Liver (tissue), 9 donors: ENCODE measurements around the gene ALDOA. TPM values are rescaled to one million over a fixed set of nuclear protein-coding genes. Genes with fewer than 3 reads are reported as not detected.

Experiments used
- DNase-seq: peaks from one replicate; pipeline ENCODE4 v3.0.0-alpha.2; 2017; ENCODE audit warnings: low spot score
- H3K27ac ChIP-seq, 2 donors: one replicate each; pipeline ENCODE4 v1.7.0; 2013; ENCODE audit warnings: inconsistent platforms in 2 of 2, low read length in 2 of 2, control low read depth in 1 of 2, low read depth in 1 of 2, mild to moderate bottlenecking in 1 of 2
- H3K27me3 ChIP-seq, 4 donors: one replicate each; pipeline versions ENCODE4 v1.6.1 to v1.7.0; 2013; ENCODE audit warnings: low read length in 3 of 4, inconsistent platforms in 1 of 4, mild to moderate bottlenecking in 1 of 4, moderate library complexity in 1 of 4; ENCODE audit not compliant: control insufficient read depth in 4 of 4, insufficient read depth in 4 of 4
- H3K36me3 ChIP-seq, 4 donors: one replicate each; pipeline versions ENCODE4 v1.6.1 to v1.7.0; 2013; ENCODE audit warnings: low read length in 3 of 4, mild to moderate bottlenecking in 3 of 4, low read depth in 1 of 4, moderate library complexity in 1 of 4; ENCODE audit not compliant: control insufficient read depth in 4 of 4, insufficient read depth in 3 of 4
- H3K4me1 ChIP-seq, 4 donors: one replicate each; pipeline versions ENCODE4 v1.6.1 to v1.7.0; 2013; ENCODE audit warnings: low read length in 3 of 4, mild to moderate bottlenecking in 3 of 4, moderate library complexity in 1 of 4; ENCODE audit not compliant: control insufficient read depth in 4 of 4, insufficient read depth in 4 of 4
- H3K4me3 ChIP-seq, 3 donors: one replicate each; pipeline versions ENCODE4 v1.6.1 to v1.7.0; 2013; ENCODE audit warnings: low read length in 3 of 3, control low read depth in 1 of 3, low read depth in 1 of 3, mild to moderate bottlenecking in 1 of 3
- H3K9ac ChIP-seq, 2 donors: one replicate each; pipeline ENCODE4 v1.7.0; 2013; ENCODE audit warnings: low read length in 2 of 2, mild to moderate bottlenecking in 2 of 2, moderate library complexity in 2 of 2, control low read depth in 1 of 2, low read depth in 1 of 2
- H3K9me3 ChIP-seq, 4 donors: one replicate each; pipeline versions ENCODE4 v1.6.1 to v1.7.0; 2013; ENCODE audit warnings: low read length in 3 of 4; ENCODE audit not compliant: control insufficient read depth in 4 of 4
- ATF3 ChIP-seq: IDR thresholded peaks from 2 replicates; pipeline ENCODE4 v1.6.1; 2016; ENCODE audit warnings: antibody characterized with exemption
- EGR1 ChIP-seq, 2 donors: IDR thresholded peaks; 2 replicates each; pipeline ENCODE4 v1.6.1; 2016 to 2018; ENCODE audit warnings: antibody characterized with exemption in 2 of 2, low read depth in 2 of 2
- FOXA1 ChIP-seq: IDR thresholded peaks from 2 replicates; pipeline ENCODE4 v1.6.1; 2016; ENCODE audit warnings: antibody characterized with exemption
- FOXA2 ChIP-seq: IDR thresholded peaks from 2 replicates; pipeline ENCODE4 v1.6.1; 2016; ENCODE audit warnings: antibody characterized with exemption
- HNF4A ChIP-seq, 2 donors: conservative IDR thresholded peaks; 2 replicates each; pipeline ENCODE4 v1.6.1; 2016; ENCODE audit warnings: antibody characterized with exemption in 2 of 2, mild to moderate bottlenecking in 2 of 2
- HNF4G ChIP-seq: IDR thresholded peaks from 2 replicates; pipeline ENCODE4 v1.6.1; 2016; ENCODE audit warnings: antibody characterized with exemption
- JUND ChIP-seq, 2 donors: IDR thresholded peaks; 2 replicates each; pipeline ENCODE4 v1.6.1; 2016; ENCODE audit warnings: antibody characterized with exemption in 2 of 2
- MAX ChIP-seq: IDR thresholded peaks from 2 replicates; pipeline ENCODE4 v1.6.1; 2016; ENCODE audit warnings: antibody characterized with exemption
- NR2F2 ChIP-seq: IDR thresholded peaks from 2 replicates; pipeline ENCODE4 v1.6.1; 2016; ENCODE audit warnings: antibody characterized with exemption
- RAD21 ChIP-seq, 2 donors: IDR thresholded peaks; 2 replicates each; pipeline ENCODE4 v1.6.1; 2016; ENCODE audit warnings: antibody characterized with exemption in 2 of 2, mild to moderate bottlenecking in 2 of 2
- REST ChIP-seq: IDR thresholded peaks from 2 replicates; pipeline ENCODE4 v1.6.1; 2016; ENCODE audit warnings: antibody characterized with exemption, mild to moderate bottlenecking
- SP1 ChIP-seq: IDR thresholded peaks from 2 replicates; pipeline ENCODE4 v1.6.1; 2018; ENCODE audit warnings: antibody characterized with exemption, mild to moderate bottlenecking
- YY1 ChIP-seq: IDR thresholded peaks from 2 replicates; pipeline ENCODE4 v1.6.1; 2016; ENCODE audit warnings: antibody characterized with exemption, mild to moderate bottlenecking
- ZBTB33 ChIP-seq: IDR thresholded peaks from 2 replicates; pipeline ENCODE4 v1.6.1; 2016; ENCODE audit warnings: antibody characterized with exemption
- WGBS: extraction: QIAGEN DNeasy Blood & Tissue Kit; methylation state at CpG from one replicate; pipeline ENCODE4 v1.1.7; 2013; 5-methylcytosine and 5-hydroxymethylcytosine counted together
- polyA plus RNA-seq, 2 donors: library from polyadenylated mRNA; stranded (reverse) in 1 of 2; unstranded in 1 of 2; fragments of 200-250 nt in 1 of 2; fragments of >200 nt in 1 of 2; fragmentation: Nextera tagmentation in 1 of 2; extraction: Ambion mirVana in 1 of 2; gene quantifications; one replicate each; pipeline versions ENCODE4 v1.2.1 to v1.2.3, GENCODE V29; 2013 to 2015
- total RNA-seq, 2 donors: library from RNA; depleted of rRNA; stranded (reverse); fragments of >200 nt; gene quantifications; one replicate each; pipeline ENCODE4 v1.2.3, GENCODE V29; 2014
- donor health status: healthy.
- donor health status: healthy.
- donor health status: healthy.
- donor health status: healthy.
- donor health status: healthy.

ALDOA gene
- total and polyA plus RNA-seq, 4 donors: 96.8 to 251 (median 121) TPM

- 78% methylated on average over 6 of the region's 6 CpGs for WGBS
- no peaks in the 10 kb centered on the region for H3K9me3 ChIP-seq
- TF ChIP-seq JUND (IDR thresholded peaks at IDR 0.05) (no peak), YY1 (no peak), RAD21 (IDR thresholded peaks at IDR 0.05) (no peak), ATF3 (no peak), MAX (no peak), NR2F2 (no peak), SP1 (no peak), REST (no peak), HNF4A (conservative IDR thresholded peaks at IDR 0.05) (no peak), EGR1 (IDR thresholded peaks at IDR 0.05; ENCODE audit: low read depth in 2 of 2) (no peak), FOXA2 (no peak), ZBTB33 (no peak)
- H3K4me1 ChIP-seq: no peaks in the 10 kb centered on the region
- H3K27ac ChIP-seq: no peak overlapping the region
- DNase-seq: no peak
- no peak overlapping the region for H3K9ac ChIP-seq
- H3K36me3 ChIP-seq: peaks cover 0 to 7% (median 2%) of the 10 kb centered on the region in 4 donors
- H3K27me3 ChIP-seq: no peaks in the 10 kb centered on the region
- H3K4me3 ChIP-seq: no peak overlapping the region
Measured at GRCh38 chr16:30104492-30104891, 38.9 kb downstream of the ALDOA start.

- TF ChIP-seq NR2F2: no peak
- TF ChIP-seq FOXA1: no peak
- no peak for TF ChIP-seq EGR1 (IDR thresholded peaks at IDR 0.05; ENCODE audit: low read depth in 2 of 2)
- TF ChIP-seq JUND (IDR thresholded peaks at IDR 0.05): no peak
- no peak for TF ChIP-seq HNF4G
- TF ChIP-seq YY1: no peak
- WGBS: 90% methylated on average over 15 of the region's 15 CpGs
- Histone ChIP-seq H3K4me3 (no peak overlapping the region), H3K27me3 (no peaks in the 10 kb centered on the region), H3K27ac (no peak overlapping the region), H3K9me3 (no peaks in the 10 kb centered on the region), H3K4me1 (no peaks in the 10 kb centered on the region), H3K36me3 (peaks cover 0 to 13% (median 6%) of the 10 kb centered on the region in 4 donors), H3K9ac (no peak overlapping the region)
- no peak for DNase-seq
Measured at GRCh38 chr16:30108059-30108850, 42.7 kb downstream of the ALDOA start.
